SKM-1 treated with dmso at 0.1 percent for 144 hours (cell line): ENCODE results near the gene SEMA5B.

Source experiments
- DNase-seq: peaks from one replicate; lab custom pipeline; 2025; ENCODE audit not compliant: unreplicated experiment; lab: John Stamatoyannopoulos, UW

SEMA5B gene

GRCh38 chr3:123055352-123055751 is 27.8 kb upstream of the SEMA5B start:
- no peak for DNase-seq

GRCh38 chr3:123054931-123055330 is 27.4 kb upstream of the SEMA5B start:
- DNase-seq, result no peak

GRCh38 chr3:123054109-123054778 is 26.7 kb upstream of the SEMA5B start:
- no peak for DNase-seq

GRCh38 chr3:123053107-123053506 is 25.5 kb upstream of the SEMA5B start:
- no peak for DNase-seq

- no peak for DNase-seq
Observed at GRCh38 chr3:123050666-123051065, 23.1 kb upstream of the SEMA5B start.

GRCh38 chr3:123048480-123049237 is 21.1 kb upstream of the SEMA5B start:
- DNase-seq, result no peak

- DNase-seq, result no peak
Observed at GRCh38 chr3:123047062-123047319, 19.4 kb upstream of the SEMA5B start.

- no peak for DNase-seq
Observed at GRCh38 chr3:123046262-123047061, 18.9 kb upstream of the SEMA5B start.

GRCh38 chr3:123044981-123045763 is 17.6 kb upstream of the SEMA5B start:
- DNase-seq, result no peak

- DNase-seq, result no peak
Observed at GRCh38 chr3:123042413-123042812, 14.8 kb upstream of the SEMA5B start.

GRCh38 chr3:123039178-123039577 is 11.6 kb upstream of the SEMA5B start:
- DNase-seq, result no peak

- DNase-seq, result no peak
Observed at GRCh38 chr3:123038751-123039150, 11.2 kb upstream of the SEMA5B start.

- DNase-seq, result no peak
Observed at GRCh38 chr3:123037015-123037375, 9.4 kb upstream of the SEMA5B start.

GRCh38 chr3:123036352-123037014 is 8.9 kb upstream of the SEMA5B start:
- DNase-seq, result peak; percentile 75

GRCh38 chr3:123034996-123035395 is 7.4 kb upstream of the SEMA5B start:
- no peak for DNase-seq

- no peak for DNase-seq
Observed at GRCh38 chr3:123034120-123034519, 6.6 kb upstream of the SEMA5B start.

- no peak for DNase-seq
Observed at GRCh38 chr3:123032057-123032456, 4.5 kb upstream of the SEMA5B start.

GRCh38 chr3:123031051-123031450 is 3.5 kb upstream of the SEMA5B start:
- DNase-seq, result no peak

GRCh38 chr3:123028233-123028828 is 768 bp upstream of the SEMA5B start:
- peak; percentile 57 for DNase-seq

- DNase-seq, result no peak
Observed at GRCh38 chr3:123026565-123027291, 835 bp downstream of the SEMA5B start.
